Skin epidermis (tissue), 12 donors: ENCODE measurements around the gene ARHGEF4.

ENCODE experiments used
- H3K27ac ChIP-seq, 21 experiments: fragments of 200-600 bp; sonication (generic) in 11 of 21; one replicate each; pipeline ENCODE4 v1.5.0; 2020; ENCODE audit warnings: mild to moderate bottlenecking in 3 of 21, inconsistent platforms in 2 of 21, moderate library complexity in 2 of 21
- H3K4me3 ChIP-seq, 7 experiments: fragments of 200-600 bp; sonication (generic) in 2 of 7; one replicate each; pipeline ENCODE4 v1.5.0; 2020; ENCODE audit warnings: inconsistent platforms in 2 of 7, mild to moderate bottlenecking in 2 of 7, moderate library complexity in 1 of 7

Gene ARHGEF4

DNA sequence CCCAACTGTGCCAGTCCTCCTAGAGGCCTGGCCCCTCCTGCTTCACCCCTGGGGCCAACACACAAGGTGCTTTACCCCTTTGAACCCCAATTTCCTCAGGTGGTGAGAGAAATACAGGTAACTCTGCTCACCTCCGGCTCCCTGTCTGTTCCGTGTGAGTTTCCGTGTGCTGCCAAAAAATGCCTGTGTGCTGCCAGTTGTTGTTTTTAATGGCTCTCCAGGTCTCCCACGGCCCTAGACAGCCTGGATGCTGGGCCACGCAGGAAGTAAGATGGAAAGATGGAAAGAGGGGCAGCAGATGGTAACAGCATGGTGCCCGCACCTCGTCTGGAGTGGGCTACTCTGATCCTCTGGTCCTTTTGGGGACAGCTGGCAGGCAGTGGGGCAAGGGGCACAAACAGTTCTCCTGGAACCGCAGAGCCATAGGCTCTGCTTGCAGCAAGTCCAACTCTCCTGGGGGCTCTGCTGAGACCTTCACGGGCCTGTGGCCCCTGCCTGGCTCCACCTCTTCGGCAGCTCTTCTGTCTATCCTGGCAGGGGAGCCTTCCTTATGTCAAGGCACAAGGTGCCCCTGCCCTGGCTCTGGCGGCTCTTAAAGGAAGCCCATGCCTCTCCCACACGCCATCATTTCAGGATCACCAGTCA, 4.3 kb upstream of the ARHGEF4 start:
- H3K27ac ChIP-seq, result no peak overlapping the region
- H3K4me3 ChIP-seq, result no peak overlapping the region

- H3K4me3 ChIP-seq, result no peak overlapping the region
- H3K27ac ChIP-seq, result no peak overlapping the region
These were observed 2.4 kb upstream of the ARHGEF4 start for GRCh38 chr2:130834091-130834930.

GRCh38 chr2:130834931-130835765, 1.6 kb upstream of the ARHGEF4 start:
- H3K4me3 ChIP-seq, result no peak overlapping the region

GRCh38 chr2:130835766-130836015, 1.0 kb upstream of the ARHGEF4 start:
- Histone ChIP-seq H3K4me3 (no peak overlapping the region), H3K27ac (no peak overlapping the region)

More at GRCh38 chr2:130834931-130835765, 1.6 kb upstream of the ARHGEF4 start:
- no peak overlapping the region for H3K27ac ChIP-seq

- H3K27ac ChIP-seq, result peak overlapping the region in 18 of 21 experiments; percentile 49 to 86 (median 75)
- peak overlapping the region; percentile 38 to 65 (median 50) for H3K4me3 ChIP-seq
These were observed 579 bp downstream of the ARHGEF4 start for GRCh38 chr2:130837175-130837810.

- peak overlapping the region in 13 of 21 experiments; percentile 59 to 85 (median 74) for H3K27ac ChIP-seq
- peak overlapping the region; percentile 38 to 65 (median 50) for H3K4me3 ChIP-seq
These were observed 1.3 kb downstream of the ARHGEF4 start for GRCh38 chr2:130837811-130838565.

DNA sequence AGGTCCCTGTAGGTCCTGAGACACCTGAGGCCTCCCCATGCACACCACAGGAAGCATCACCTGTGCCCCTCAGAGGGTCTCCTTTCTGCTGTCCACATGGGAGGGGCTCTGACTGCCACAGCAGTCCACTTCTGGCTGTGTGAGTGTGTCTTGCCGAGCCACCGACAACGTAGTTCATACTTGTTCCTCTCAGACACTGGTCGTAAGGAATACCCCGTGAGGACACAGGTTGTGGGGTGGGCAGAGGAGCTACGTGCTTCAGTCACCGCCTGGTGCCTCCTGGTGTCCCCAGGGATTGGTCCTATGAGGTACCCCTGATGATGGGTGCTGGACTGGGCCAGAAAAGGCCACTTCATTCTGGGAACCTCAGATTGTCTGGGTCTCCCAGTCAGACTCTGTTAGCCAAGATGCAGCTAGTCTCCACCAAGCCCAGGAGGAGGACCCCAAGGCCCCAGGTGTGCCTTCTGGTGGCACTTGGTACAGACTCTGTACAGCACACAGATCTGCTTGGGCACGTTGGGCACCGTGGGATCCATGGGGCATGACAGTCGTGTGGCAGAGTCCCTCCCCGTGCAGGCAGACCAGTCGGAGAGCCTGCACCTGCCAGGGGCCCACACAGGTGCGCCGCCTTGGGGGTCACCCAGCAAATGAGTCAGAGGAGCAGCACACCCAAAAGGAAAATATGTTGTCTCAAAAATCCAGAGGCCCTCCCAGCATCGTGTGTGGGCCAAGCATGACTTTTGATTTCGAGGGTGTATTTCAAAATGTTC, 2.5 kb downstream of the ARHGEF4 start:
- Histone ChIP-seq H3K4me3 (no peak overlapping the region), H3K27ac (no peak overlapping the region)

- Histone ChIP-seq H3K27ac (no peak overlapping the region), H3K4me3 (no peak overlapping the region)
These were observed 3.8 kb downstream of the ARHGEF4 start for GRCh38 chr2:130840506-130840905.

DNA sequence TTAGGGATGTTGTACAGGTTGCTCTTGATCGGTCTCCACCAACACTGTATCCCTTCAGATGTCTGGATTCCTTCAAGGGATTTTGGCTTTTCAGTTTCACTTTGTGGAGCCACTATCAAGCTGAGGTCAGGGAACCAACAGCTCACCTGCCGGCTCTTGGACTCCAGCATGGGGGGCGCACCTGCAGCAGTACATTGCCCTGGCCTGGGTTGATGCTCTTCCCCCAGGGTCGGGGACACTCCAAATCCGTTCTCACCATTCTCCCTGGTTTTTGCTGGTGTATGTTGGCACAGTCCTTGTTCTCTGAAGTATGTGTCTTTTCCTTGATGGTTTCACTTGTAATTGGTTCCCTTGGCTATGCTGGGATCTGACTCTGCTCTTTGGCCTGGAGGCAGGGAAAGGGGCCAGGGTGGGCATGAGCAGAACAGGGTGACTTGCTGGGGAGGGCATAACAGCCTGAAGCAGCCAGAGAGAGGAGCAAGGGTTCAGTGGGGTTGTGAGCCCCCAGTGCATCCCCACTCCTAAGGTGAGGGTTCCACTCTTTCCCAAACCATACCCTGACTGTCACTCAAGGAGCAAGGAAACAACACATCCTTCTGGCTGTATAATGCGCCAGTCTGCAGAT, 5.1 kb downstream of the ARHGEF4 start:
- Histone ChIP-seq H3K4me3 (no peak overlapping the region), H3K27ac (no peak overlapping the region)

GRCh38 chr2:130842770-130843169, 6.1 kb downstream of the ARHGEF4 start:
- Histone ChIP-seq H3K4me3 (no peak overlapping the region), H3K27ac (no peak overlapping the region)

- Histone ChIP-seq H3K4me3 (no peak overlapping the region), H3K27ac (no peak overlapping the region)
These were observed 6.7 kb downstream of the ARHGEF4 start for GRCh38 chr2:130843321-130843985.

- no peak overlapping the region for H3K27ac ChIP-seq
- no peak overlapping the region for H3K4me3 ChIP-seq
These were observed 7.4 kb downstream of the ARHGEF4 start for GRCh38 chr2:130844161-130844560.

- no peak overlapping the region for H3K27ac ChIP-seq
- no peak overlapping the region for H3K4me3 ChIP-seq
These were observed 8.9 kb downstream of the ARHGEF4 start for GRCh38 chr2:130845505-130846085.

GRCh38 chr2:130846233-130846632, 9.5 kb downstream of the ARHGEF4 start:
- H3K27ac ChIP-seq, result no peak overlapping the region
- no peak overlapping the region for H3K4me3 ChIP-seq

DNA sequence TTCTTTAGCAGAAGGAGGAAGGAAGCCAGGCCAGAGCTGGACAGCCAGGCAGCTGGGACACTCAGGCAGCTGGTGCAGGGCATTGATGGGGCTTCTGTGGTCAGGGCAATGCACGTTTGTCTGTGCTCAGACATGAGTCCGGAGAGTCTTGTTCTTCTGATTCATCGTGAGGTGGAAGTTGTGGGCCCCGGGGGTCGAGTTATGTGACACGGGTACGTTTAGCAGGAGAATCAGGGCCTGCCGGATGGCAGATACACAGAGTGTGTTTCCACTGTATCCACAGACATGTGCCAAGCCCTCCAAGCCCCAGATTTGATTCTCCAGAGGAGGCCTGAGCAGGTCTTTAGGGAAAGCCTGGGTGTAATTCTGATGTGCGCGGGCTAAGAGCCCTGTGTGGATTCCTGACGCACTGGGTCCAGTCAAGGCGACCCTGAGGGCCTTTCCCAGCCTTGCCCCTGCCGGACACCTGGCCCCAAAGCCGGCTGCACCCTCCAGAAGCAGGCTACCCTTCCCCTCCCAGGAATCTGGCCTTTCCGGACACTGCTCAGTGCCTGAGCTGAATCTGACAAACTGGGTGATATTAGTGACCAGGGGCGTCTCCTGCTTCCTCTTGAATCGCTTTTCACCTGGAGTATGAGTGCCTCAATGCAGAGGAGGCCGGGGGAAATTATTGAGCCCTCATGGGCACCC, 10.1 kb downstream of the ARHGEF4 start:
- Histone ChIP-seq H3K4me3 (no peak overlapping the region), H3K27ac (no peak overlapping the region)

GRCh38 chr2:130847776-130848525, 11.2 kb downstream of the ARHGEF4 start:
- no peak overlapping the region for H3K27ac ChIP-seq
- H3K4me3 ChIP-seq, result no peak overlapping the region
